Activated naive CD4-positive, alpha-beta T cell treated with Interleukin-2 at 50 U/mL for 16 hours (primary cell): ENCODE measurements around the gene FRMD5.
A peak's percentile ranks its signal among the peaks of the same experiment; 100 is the strongest.
"Not testable (repeated sequence)": the region's sequence is repeated elsewhere in the genome, so short reads cannot be mapped to it uniquely, and the experiment has no call there.

Experiments
- DNase-seq: peaks from one replicate; pipeline ENCODE4 v3.0.0-alpha.2; 2020

Gene FRMD5

GRCh38 chr15:43826508-43827341 lies 368.3 kb downstream of the FRMD5 start, which contains the start of gene WDR76:
TSS of gene WDR76 (plus strand) at chr15:43827002. CDS start at chr15:43827033, 31 bp downstream.
- DNase-seq = peak; percentile 77

GRCh38 chr15:43826029-43826507 lies 369.0 kb downstream of the FRMD5 start:
- no peak for DNase-seq

GRCh38 chr15:43825305-43825704 lies 369.8 kb downstream of the FRMD5 start:
- not testable (repeated sequence) for DNase-seq

- peak; percentile 91 for DNase-seq
Measured at GRCh38 chr15:43824302-43825246, 370.5 kb downstream of the FRMD5 start, which contains the start of gene MFAP1. TSS of gene MFAP1 (minus strand) at chr15:43824690. CDS start at chr15:43824569, 121 bp downstream.

GRCh38 chr15:43821505-43821904 lies 373.6 kb downstream of the FRMD5 start:
- DNase-seq = no peak
